Measurements from ENCODE around the gene KCNJ18.
"Not testable (repeated sequence)": the region's sequence is repeated elsewhere in the genome, so short reads cannot be mapped to it uniquely, and the experiment has no call there.

DNA sequence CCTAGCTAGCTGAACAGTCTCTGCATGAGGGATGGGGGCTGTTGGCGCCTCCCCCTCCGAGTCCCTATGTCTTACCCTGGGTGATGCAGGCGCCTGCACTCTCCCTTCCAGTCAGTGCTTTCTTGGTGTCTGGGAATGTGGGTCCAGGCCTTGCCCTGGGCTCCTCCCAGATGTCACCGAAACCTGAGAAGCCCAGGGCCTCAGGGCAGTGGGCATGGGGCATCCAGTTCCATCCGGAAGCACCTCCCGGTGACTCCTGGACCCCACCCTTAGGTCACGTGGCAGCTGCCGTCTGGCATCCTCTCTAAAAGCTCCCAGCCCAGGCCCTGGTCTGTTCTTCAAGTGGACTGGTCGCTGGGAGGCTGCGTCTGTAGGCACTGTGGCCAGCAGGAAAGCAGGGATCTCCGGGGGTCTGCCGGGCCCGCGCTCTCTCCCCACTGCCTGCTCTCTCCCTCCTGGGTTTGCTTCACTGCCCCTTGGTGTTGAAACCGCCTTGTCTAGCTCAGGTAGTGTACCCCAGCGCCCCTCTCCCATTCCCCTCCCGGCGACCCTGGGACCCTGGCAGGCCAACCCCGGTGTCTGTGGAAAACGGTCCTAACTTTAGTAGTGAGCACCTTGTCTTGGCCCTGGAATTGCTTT is 6.2 kb downstream of the KCNJ18 start:
- TF ChIP-seq CTCF (IDR thresholded peaks at IDR 0.05; ENCODE audit: low read length); EZH2 (IDR thresholded peaks at IDR 0.05; ENCODE audit: borderline replicate concordance, low read length): not testable (repeated sequence)

All from OCI-LY1 (cell line).